ENCODE measurements around the gene LAPTM5. TPM values are rescaled to one million over a fixed set of nuclear protein-coding genes. Genes with fewer than 3 reads are reported as not detected.

LAPTM5 gene
- total and polyA plus RNA-seq, 2 of the 8 experiments (the other 6 are each of a cell fraction or from before 2014, with no cell fraction given), result 0.37 to 1.4 TPM

- peaks cover 0 to 4% (median 1%) of the 10 kb centered on the region in 4 experiments; a peak in 5 of 7 replicates for H3K4me1 ChIP-seq (replicated peaks in 1 of 4; ENCODE audit: control insufficient read depth in 3 of 4, insufficient read depth in 4 of 4, low read length in 3 of 4)
These were observed 42.4 kb downstream of the LAPTM5 start for GRCh38 chr1:30715216-30715615.

More at GRCh38 chr1:30715216-30715615, 42.4 kb downstream of the LAPTM5 start:
- H2BK12ac ChIP-seq (ENCODE audit: low read depth, low read length), result no peak overlapping the region
- H3K4me2 ChIP-seq (ENCODE audit: insufficient read depth in 1 of 2, low read depth in 2 of 2, low read length in 2 of 2), result no peak overlapping the region
- no peak overlapping the region for H3K4ac ChIP-seq (replicated peaks; ENCODE audit: insufficient read length, low read depth, low read length)
- no peak overlapping the region for H2BK120ac ChIP-seq (replicated peaks; ENCODE audit: low read depth, low read length)
- ChIA-PET CTCF (ENCODE audit: partially characterized antibody) (interaction anchor here (0.9 to 55.1 kb wide), 12 partner anchors 13 to 866 kb away, joined by 3 to 1640 read pairs (median 3); partner anchors contain the start of gene LAPTM5), POLR2A (ENCODE audit: partially characterized antibody) (no interaction called here)
- H4K8ac ChIP-seq (ENCODE audit: extremely low read depth, insufficient read depth, low read length), result no peak overlapping the region
- no peak overlapping the region for H3K56ac ChIP-seq (replicated peaks; ENCODE audit: insufficient read length, low read depth, low read length)
- peaks cover 10% of the 10 kb centered on the region; the same call in 1 of the 2 replicates for H3K23me2 ChIP-seq (ENCODE audit: low read depth, low read length)
- 0 out of 2 replicates have a peak overlapping the region, but pooled peaks have one; percentile 37 for H2BK15ac ChIP-seq (ENCODE audit: low read length)
- no peak for FAIRE-seq
- peaks cover 10 to 11% of the 10 kb centered on the region in 2 experiments for H3K9me3 ChIP-seq (ENCODE audit: insufficient read depth in 2 of 2, low read depth in 1 of 2, low read length in 1 of 2)
- H3K27ac ChIP-seq (ENCODE audit: low read depth, low read length), result no peak overlapping the region
- H2AFZ ChIP-seq (ENCODE audit: low read length), result no peak overlapping the region
- no peaks in the 10 kb centered on the region for H3K36me3 ChIP-seq (ENCODE audit: control insufficient read depth in 2 of 4, insufficient read depth in 4 of 4, low read length in 3 of 4)
- H4K91ac ChIP-seq (replicated peaks; ENCODE audit: insufficient read length, low read length), result no peak overlapping the region
- 85% methylated on average over 2 of the region's 2 CpGs; no CpG with 5 or more reads in 1 of the 2 experiments for WGBS, 2 experiments (ENCODE audit: extremely low coverage in 1 of 2, insufficient coverage in 1 of 2, insufficient read length in 1 of 2, insufficient replicate concordance in 2 of 2, low coverage in 1 of 2, low lambda C conversion rate in 2 of 2, missing lambda C conversion rate in 1 of 2)
- no peak overlapping the region for H3K14ac ChIP-seq (ENCODE audit: insufficient read length)
- no peak overlapping the region for H3K18ac ChIP-seq (ENCODE audit: extremely low read depth, low read length)
- no peaks in the 10 kb centered on the region for H3K79me2 ChIP-seq (ENCODE audit: control insufficient read depth in 1 of 2, insufficient read depth in 2 of 2, low read length in 2 of 2)
- H3K27me3 ChIP-seq (replicated peaks in 1 of 4; ENCODE audit: control insufficient read depth in 3 of 4, extremely low read depth in 1 of 4, insufficient read depth in 3 of 4, low read length in 3 of 4), result no peaks in the 10 kb centered on the region; a peak in 1 of 7 replicates
- TF ChIP-seq NRF1 (IDR thresholded peaks at IDR 0.05; ENCODE audit: low read depth, low read length) (no peak), TEAD4 (IDR thresholded peaks at IDR 0.05; ENCODE audit: low read depth, low read length) (no peak), GTF2F1 (IDR thresholded peaks at IDR 0.05; ENCODE audit: borderline replicate concordance, low read depth, low read length) (no peak), SIRT6 (IDR thresholded peaks at IDR 0.05; ENCODE audit: low read length) (no peak), KDM4A (IDR thresholded peaks at IDR 0.05; ENCODE audit: low read depth, low read length, severe bottlenecking) (no peak)
- TF ChIP-seq, protein P1, sequence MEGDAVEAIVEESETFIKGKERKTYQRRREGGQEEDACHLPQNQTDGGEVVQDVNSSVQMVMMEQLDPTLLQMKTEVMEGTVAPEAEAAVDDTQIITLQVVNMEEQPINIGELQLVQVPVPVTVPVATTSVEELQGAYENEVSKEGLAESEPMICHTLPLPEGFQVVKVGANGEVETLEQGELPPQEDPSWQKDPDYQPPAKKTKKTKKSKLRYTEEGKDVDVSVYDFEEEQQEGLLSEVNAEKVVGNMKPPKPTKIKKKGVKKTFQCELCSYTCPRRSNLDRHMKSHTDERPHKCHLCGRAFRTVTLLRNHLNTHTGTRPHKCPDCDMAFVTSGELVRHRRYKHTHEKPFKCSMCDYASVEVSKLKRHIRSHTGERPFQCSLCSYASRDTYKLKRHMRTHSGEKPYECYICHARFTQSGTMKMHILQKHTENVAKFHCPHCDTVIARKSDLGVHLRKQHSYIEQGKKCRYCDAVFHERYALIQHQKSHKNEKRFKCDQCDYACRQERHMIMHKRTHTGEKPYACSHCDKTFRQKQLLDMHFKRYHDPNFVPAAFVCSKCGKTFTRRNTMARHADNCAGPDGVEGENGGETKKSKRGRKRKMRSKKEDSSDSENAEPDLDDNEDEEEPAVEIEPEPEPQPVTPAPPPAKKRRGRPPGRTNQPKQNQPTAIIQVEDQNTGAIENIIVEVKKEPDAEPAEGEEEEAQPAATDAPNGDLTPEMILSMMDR (IDR thresholded peaks at IDR 0.05; ENCODE audit: control extremely low read depth in 1 of 3, insufficient read depth in 1 of 3, low read depth in 1 of 3, low read length in 3 of 3), result peak in 2 of 3 experiments; percentile 68 to 70; a peak in 2 of 4 replicates
- no peak overlapping the region for H3K23ac ChIP-seq (ENCODE audit: insufficient read length)
- H2BK5ac ChIP-seq (ENCODE audit: low read depth, low read length), result no peak overlapping the region
- H4K20me1 ChIP-seq (replicated peaks in 1 of 2; ENCODE audit: control insufficient read depth in 1 of 2, insufficient read depth in 2 of 2, low read length in 2 of 2), result no peaks in the 10 kb centered on the region
- H4K5ac ChIP-seq (ENCODE audit: insufficient read length, low read depth, low read length), result no peak overlapping the region
- no peaks in the 10 kb centered on the region for H3K79me1 ChIP-seq (ENCODE audit: low read depth, low read length)
- H2BK20ac ChIP-seq (ENCODE audit: low read length), result no peak overlapping the region
- no peak overlapping the region for H2AK5ac ChIP-seq (ENCODE audit: low read depth, low read length)
- DNase-seq (ENCODE audit: low read depth in 1 of 2, low spot score in 2 of 2), result peak in 1 of 2 experiments; percentile 75
- no peak overlapping the region for H3K9ac ChIP-seq (replicated peaks in 1 of 4; ENCODE audit: extremely low read depth in 1 of 4, low read depth in 3 of 4, low read length in 3 of 4)
- no peak overlapping the region for H3K4me3 ChIP-seq (ENCODE audit: extremely low read depth in 1 of 4, insufficient read depth in 2 of 4, low read depth in 3 of 4, low read length in 4 of 4)
